GM18502 (cell line): Measurements from ENCODE around the gene FARP1.
A peak's percentile ranks its signal among the peaks of the same experiment; 100 is the strongest.

Experiments
- ATAC-seq: cut with Tn5 transposase; IDR thresholded peaks from one replicate; pipeline ENCODE4 v1.9.1; 2021; ENCODE audit warnings: mild to moderate bottlenecking; ENCODE audit not compliant: unreplicated experiment, poor library complexity

FARP1 gene

GRCh38 chr13:98129059-98129746, 13.7 kb upstream of the FARP1 start:
- ATAC-seq, result no peak

- ATAC-seq, result peak; percentile 89
These were observed 8.9 kb upstream of the FARP1 start for GRCh38 chr13:98133946-98134345.

- no peak for ATAC-seq
These were observed 8.0 kb upstream of the FARP1 start for GRCh38 chr13:98134901-98135300.

DNA sequence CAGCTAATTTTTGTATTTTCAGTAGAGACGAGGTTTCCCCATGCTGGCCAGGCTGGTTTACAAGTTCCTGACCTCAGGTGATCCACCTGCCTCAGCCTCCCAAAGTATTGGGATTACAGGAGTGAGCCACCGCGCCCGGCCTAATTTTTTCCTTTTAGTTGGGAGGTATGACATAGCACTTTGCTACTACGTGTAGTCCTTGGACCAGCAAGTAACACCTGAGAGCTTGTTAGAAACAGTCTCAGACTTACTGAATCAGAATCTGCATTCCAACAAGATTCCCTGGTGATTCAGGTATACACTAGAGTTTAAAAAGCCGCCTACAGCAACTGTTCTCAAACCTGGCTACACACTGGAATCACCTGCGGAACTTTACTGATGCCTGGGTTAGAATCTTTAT, 1.8 kb upstream of the FARP1 start:
- ATAC-seq, result no peak

- no peak for ATAC-seq
These were observed 1.1 kb upstream of the FARP1 start for GRCh38 chr13:98141509-98142379.

- peak; percentile 36 for ATAC-seq
These were observed 261 bp downstream of the FARP1 start for GRCh38 chr13:98143157-98143553.

GRCh38 chr13:98143601-98144026, 720 bp downstream of the FARP1 start:
- no peak for ATAC-seq

DNA sequence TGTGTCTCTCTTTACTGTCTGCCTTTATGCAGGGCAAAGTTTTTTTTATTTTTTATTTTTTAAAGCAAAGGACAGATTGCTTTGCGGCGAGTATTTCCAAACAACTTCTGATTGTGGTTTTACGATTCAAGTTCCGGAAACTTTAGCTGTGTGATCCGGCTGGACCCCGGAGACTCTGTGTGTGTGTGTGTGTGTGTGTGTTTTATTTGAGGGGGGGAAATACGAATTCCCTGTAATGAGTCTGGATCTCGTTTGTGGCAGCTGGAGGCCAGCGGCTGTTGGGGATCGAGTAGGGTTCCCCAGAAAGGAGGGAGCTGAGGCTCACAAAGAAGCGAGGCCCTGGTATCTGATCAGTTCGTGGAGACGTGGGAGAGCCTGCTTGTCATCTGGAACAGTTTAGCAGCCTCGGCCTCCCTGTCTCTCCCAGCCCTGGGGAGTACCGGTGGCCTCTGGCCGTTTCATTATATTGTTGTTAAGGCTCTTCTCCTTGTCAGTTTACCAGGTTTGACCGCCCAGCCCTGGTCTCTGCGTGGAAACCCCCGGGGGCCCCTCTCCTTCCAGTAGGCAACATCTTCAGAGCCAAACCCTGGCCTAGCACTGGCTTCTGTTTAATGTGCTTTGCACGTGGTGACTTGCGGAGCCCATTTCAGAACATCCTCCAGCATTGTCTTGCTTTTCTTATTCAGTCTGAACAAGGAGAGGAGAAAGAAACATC, 1.3 kb downstream of the FARP1 start:
- ATAC-seq, result no peak

- ATAC-seq, result no peak
These were observed 2.0 kb downstream of the FARP1 start for GRCh38 chr13:98144801-98145350.

GRCh38 chr13:98147521-98147920, 4.6 kb downstream of the FARP1 start:
- no peak for ATAC-seq

- no peak for ATAC-seq
These were observed 8.1 kb downstream of the FARP1 start for GRCh38 chr13:98150832-98151479.

GRCh38 chr13:98155475-98156109, 12.7 kb downstream of the FARP1 start:
- ATAC-seq, result no peak

DNA sequence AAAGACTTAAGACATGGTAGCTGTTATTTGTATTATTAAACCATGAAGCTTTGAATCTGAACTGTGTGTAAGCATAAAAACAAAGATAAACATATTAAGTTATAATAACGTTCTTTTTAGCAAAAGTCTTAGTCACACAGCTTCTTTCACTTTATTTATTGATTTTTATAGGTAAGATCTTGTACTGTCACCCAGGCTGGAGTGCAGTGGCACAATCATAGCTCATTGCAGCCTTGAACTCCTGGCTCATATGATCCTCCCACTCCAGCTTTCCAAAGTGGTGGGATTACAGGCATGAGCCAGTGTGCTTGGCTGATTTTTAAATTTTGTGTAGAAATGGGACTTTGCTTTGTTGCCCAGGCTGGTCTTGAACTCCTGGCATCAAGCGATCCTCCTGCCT, 13.4 kb downstream of the FARP1 start:
- no peak for ATAC-seq

DNA sequence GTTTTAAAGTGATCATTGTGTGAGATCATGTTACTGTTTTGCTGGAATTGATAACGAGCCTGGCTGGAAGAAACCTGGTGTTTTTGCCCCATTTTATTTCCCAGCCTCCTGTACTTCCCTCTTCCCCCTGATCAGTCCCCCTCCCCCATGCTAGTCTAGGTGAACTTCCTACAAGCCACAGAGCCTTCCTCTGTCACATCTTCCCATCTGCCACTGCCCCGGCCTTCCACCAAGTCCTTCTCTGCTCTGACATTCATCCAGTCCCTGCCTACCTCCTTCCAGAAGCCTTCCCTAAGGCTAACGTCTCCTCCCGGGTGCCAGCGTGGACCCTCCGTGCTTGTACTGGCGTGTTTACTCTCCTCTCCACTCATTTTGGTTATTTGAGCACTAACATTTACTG, 14.3 kb downstream of the FARP1 start:
- ATAC-seq, result no peak

DNA sequence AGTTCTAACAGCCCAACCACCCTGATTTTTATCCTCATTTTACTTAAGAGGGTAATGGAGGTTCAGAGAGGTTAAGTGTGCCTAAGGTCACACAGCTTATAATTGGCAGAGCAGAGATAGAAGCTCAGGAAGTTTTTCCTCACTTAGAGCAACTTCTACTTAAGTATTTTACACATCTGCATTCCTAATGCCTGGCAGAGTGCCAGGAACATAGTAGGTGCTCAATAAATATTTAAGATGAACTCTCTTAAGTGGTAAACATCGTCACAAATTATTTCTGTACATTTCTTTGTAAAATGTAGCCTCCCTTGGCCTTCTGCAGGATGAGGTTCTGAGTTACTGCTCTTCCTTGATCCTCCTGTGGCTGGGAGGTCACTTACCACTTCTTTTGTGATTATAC, 14.7 kb downstream of the FARP1 start:
- ATAC-seq, result no peak

DNA sequence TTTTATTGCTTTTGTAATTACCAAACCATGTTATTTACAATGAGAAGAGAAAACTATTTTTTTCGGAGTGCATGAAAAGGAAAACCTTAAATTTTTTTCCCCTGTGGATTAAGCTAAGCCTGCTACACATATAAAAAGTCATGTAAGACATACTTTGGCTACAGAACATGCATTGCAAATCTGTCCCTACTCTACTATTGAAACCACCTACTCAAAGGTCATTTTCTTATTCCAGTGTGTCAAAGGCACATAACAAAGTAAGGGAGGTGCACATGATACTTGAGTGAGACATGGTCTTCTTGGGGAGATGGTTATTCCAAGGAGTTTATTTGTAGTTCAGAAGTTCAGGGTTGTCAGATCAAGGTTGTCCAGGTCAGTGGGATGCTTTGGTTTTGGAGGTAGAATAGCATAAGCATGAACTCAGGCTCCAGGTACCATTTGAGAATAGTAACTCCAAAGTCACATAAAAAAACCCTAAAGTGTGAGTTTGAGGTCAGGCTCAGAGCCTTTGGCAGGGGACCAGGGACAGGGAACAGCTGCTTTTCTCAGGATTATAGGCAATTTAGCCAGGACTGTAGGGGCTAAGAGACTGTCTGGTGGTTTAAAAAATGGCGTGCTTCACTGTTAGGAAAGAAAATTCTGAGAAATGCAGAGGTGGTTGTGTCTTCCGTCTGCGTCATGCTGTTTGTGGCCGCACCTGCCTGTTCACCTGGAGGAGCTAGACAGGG, 15.4 kb downstream of the FARP1 start:
- ATAC-seq, result no peak

GRCh38 chr13:98162935-98163334, 20.0 kb downstream of the FARP1 start:
- no peak for ATAC-seq

DNA sequence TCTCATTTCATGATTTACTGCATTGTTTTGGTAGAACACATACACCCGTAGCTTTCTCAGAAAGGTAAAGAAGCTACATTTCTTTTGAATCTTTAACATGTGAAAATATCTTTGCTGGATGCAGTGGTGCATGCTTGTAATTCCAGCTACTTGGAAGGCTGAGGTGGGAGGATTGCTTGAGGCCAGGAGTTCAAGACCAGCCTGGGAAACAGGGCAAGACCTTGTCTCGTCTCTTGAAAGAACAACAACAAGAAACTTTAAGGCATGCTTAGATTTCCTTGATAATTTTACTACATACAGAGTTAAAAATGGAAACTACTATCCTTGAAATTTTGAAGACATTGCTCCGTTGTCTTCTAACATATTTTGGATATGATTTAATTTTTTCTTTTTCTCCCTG, 26.4 kb downstream of the FARP1 start:
- no peak for ATAC-seq

GRCh38 chr13:98171900-98172589, 29.2 kb downstream of the FARP1 start:
- ATAC-seq, result no peak
